A673 (cell line): ENCODE data around the gene DEAF1.

Experiments used
- EZH2 ChIP-seq: fragments of 200-600 bp; sonication (generic); IDR thresholded peaks from 2 replicates; pipeline ENCODE4 v1.6.1; 2017; ENCODE audit warnings: borderline replicate concordance, low read depth, mild to moderate bottlenecking, mixed read lengths, antibody characterized with exemption, low read length; ENCODE audit not compliant: poor library complexity, severe bottlenecking
- TF ChIP-seq, protein P1 (sequence below): fragments of 300-800, 200-600 bp; sonication (generic); conservative IDR thresholded peaks from 2 replicates; pipeline ENCODE4 v1.5.1; 2017; ENCODE audit warnings: low read depth, mild to moderate bottlenecking, antibody characterized with exemption, low read length, moderate library complexity, mixed read lengths

DNA sequence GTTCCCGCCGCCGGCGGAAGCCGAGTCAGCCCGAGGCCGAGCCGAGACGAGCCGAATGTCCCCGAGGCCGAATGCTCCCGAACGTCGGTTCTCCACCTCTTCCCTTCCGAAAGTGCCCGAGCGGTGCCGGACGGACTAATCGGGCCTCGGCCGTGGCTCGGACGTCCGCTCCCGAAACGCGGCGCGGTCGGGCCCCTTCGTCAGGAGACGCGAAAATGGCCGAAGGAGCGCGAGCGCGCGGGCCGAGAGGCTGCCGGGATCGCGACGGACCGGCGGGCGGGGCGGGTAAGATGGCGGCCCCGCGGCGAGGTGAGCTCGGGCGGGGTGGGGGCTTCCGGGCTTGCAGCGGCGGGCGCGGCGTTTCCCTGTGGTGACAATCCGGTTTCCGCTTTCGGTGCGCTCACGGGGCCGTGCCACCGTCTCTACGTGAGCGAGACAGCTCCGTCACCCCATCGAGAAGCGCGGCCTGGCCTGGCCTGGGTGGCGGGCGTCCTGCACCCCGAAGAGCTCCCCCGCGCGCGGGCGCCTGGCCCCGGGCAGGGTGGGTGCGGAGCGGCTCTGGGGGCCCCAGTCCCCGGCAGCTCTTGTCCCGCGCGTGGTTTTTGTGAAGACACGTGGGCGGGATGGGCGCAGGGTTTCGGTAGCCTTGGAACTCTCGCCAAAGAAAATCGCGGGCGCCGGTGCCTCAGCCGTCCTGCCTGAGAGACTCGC lies 671 bp upstream of the DEAF1 start, which contains the start of gene TMEM80:
- TF ChIP-seq, protein P1, sequence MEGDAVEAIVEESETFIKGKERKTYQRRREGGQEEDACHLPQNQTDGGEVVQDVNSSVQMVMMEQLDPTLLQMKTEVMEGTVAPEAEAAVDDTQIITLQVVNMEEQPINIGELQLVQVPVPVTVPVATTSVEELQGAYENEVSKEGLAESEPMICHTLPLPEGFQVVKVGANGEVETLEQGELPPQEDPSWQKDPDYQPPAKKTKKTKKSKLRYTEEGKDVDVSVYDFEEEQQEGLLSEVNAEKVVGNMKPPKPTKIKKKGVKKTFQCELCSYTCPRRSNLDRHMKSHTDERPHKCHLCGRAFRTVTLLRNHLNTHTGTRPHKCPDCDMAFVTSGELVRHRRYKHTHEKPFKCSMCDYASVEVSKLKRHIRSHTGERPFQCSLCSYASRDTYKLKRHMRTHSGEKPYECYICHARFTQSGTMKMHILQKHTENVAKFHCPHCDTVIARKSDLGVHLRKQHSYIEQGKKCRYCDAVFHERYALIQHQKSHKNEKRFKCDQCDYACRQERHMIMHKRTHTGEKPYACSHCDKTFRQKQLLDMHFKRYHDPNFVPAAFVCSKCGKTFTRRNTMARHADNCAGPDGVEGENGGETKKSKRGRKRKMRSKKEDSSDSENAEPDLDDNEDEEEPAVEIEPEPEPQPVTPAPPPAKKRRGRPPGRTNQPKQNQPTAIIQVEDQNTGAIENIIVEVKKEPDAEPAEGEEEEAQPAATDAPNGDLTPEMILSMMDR, result no peak
- TF ChIP-seq EZH2, result no peak
